Caco-2 (cell line): Measurements from ENCODE around the gene EVPL. TPM values are rescaled to one million over a fixed set of nuclear protein-coding genes. Genes with fewer than 3 reads are reported as not detected.

Experiments
- BruUV-seq: library from RNA; stranded (reverse); fragments of 400-500 nt; replicated peaks from 2 replicates; lab custom pipeline; 2021; lab: Mats Ljungman, UMichigan
- CTCF ChIA-PET: fragments of 300-600 bp; sonication (Branson Sonifier 250); formaldehyde crosslinking; loops from one replicate; lab custom pipeline; 2022; ENCODE audit warnings: antibody characterized with exemption; lab: Charles Lee
- POLR2A ChIA-PET: fragments of 300-600 bp; sonication (Branson Sonifier 250); formaldehyde crosslinking; loops from one replicate; lab custom pipeline; 2022; ENCODE audit warnings: antibody characterized with exemption; lab: Charles Lee
- DNase-seq, 2 experiments: peaks; one replicate each; pipeline versions ENCODE4 v3.0.0 to v3.0.0-alpha.2; 2020 to 2022
- H3K27me3 ChIP-seq: replicated peaks from 2 replicates; pipeline ENCODE4 v1.6.0; 2011; ENCODE audit warnings: low read length; ENCODE audit not compliant: control insufficient read depth, insufficient read depth
- H3K36me3 ChIP-seq: 2 replicates; pipeline ENCODE4 v1.5.1; 2011; ENCODE audit warnings: low read length; ENCODE audit not compliant: control insufficient read depth, insufficient read depth
- H3K4me1 ChIP-seq: fragments of 250-450 bp; sonication (Bioruptor Pico); 2 replicates; pipeline ENCODE4 v1.5.1; 2020; ENCODE audit warnings: mild to moderate bottlenecking
- H3K4me3 ChIP-seq: 2 replicates; pipeline ENCODE4 v1.5.1; 2011; ENCODE audit warnings: low read depth, mild to moderate bottlenecking, control low read depth, low read length
- H3K9me3 ChIP-seq: fragments of 250-450 bp; sonication (Bioruptor Pico); 2 replicates; pipeline ENCODE4 v1.5.1; 2020; ENCODE audit warnings: mild to moderate bottlenecking, moderate library complexity
- H3K27ac Mint-ChIP-seq: one replicate; pipeline ENCODE4 v1.8.0; 2022; ENCODE audit warnings: mixed read lengths; ENCODE audit not compliant: unreplicated experiment
- H3K27me3 Mint-ChIP-seq: one replicate; pipeline ENCODE4 v1.8.0; 2022; ENCODE audit warnings: mixed read lengths; ENCODE audit not compliant: insufficient read depth, unreplicated experiment
- H3K36me3 Mint-ChIP-seq: one replicate; pipeline ENCODE4 v1.8.0; 2022; ENCODE audit warnings: mild to moderate bottlenecking, mixed read lengths; ENCODE audit not compliant: insufficient read depth, unreplicated experiment
- H3K4me1 Mint-ChIP-seq: one replicate; pipeline ENCODE4 v1.8.0; 2022; ENCODE audit warnings: low read depth, mixed read lengths; ENCODE audit not compliant: unreplicated experiment
- H3K4me3 Mint-ChIP-seq: one replicate; pipeline ENCODE4 v1.8.0; 2022; ENCODE audit warnings: mild to moderate bottlenecking, moderate library complexity, mixed read lengths; ENCODE audit not compliant: unreplicated experiment
- H3K9me3 Mint-ChIP-seq: one replicate; pipeline ENCODE4 v1.8.0; 2022; ENCODE audit warnings: mixed read lengths; ENCODE audit not compliant: unreplicated experiment
- CTCF ChIP-seq, 2 experiments: fragments of 200-600 bp in 1 of 2; IDR thresholded peaks; 1 replicate in 1 of 2; 2 replicates in 1 of 2; pipeline versions ENCODE4 v1.5.1 to v1.8.0; 2011 to 2022; ENCODE audit warnings: antibody characterized with exemption in 1 of 2, control low read depth in 1 of 2, inconsistent platforms in 1 of 2, low read depth in 1 of 2, low read length in 1 of 2, mild to moderate bottlenecking in 1 of 2, moderate library complexity in 1 of 2; ENCODE audit not compliant: insufficient read depth in 1 of 2, severe bottlenecking in 1 of 2, unreplicated experiment in 1 of 2
- intact Hi-C: fragments of 100-400 bp; cut with micrococcal nuclease; formaldehyde crosslinking; loops from one replicate; pipeline ENCODE4 v1.10.0; 2022; ENCODE audit not compliant: unreplicated experiment
- total RNA-seq: library from RNA; stranded (reverse); gene quantifications from 2 replicates; pipeline ENCODE4 v1.2.3, GENCODE V29; 2022

EVPL gene
- total RNA-seq, 1 experiment from 2014 or later = 0.16 TPM

GRCh38 chr17:76022973-76023899 is 3.9 kb downstream of the EVPL start:
- no peak overlapping the region for H3K27ac Mint-ChIP-seq

GRCh38 chr17:76022285-76022684 is 4.8 kb downstream of the EVPL start:
- DNase-seq = no peak
- Mint-ChIP-seq H3K27me3 (no peaks in the 10 kb centered on the region), H3K4me3 (no peak overlapping the region), H3K36me3 (peaks cover 5% of the 10 kb centered on the region), H3K27ac (no peak overlapping the region), H3K9me3 (no peaks in the 10 kb centered on the region), H3K4me1 (peaks cover 9% of the 10 kb centered on the region)
- intact Hi-C loops = no loop called here
- Histone ChIP-seq H3K27me3 (no peaks in the 10 kb centered on the region), H3K4me3 (no peak overlapping the region), H3K36me3 (no peaks in the 10 kb centered on the region), H3K9me3 (no peaks in the 10 kb centered on the region), H3K4me1 (no peaks in the 10 kb centered on the region)
- ChIA-PET POLR2A (no interaction called here), CTCF (interaction anchor here (0.6 kb wide), 1 partner anchor 144 kb away, joined by 4 read pairs; no protein-coding TSS in a partner anchor)
- BruUV-seq = no TSS peak
- no peak for TF ChIP-seq CTCF (IDR thresholded peaks at IDR 0.05; ENCODE audit: insufficient read depth in 1 of 2, low read depth in 1 of 2, low read length in 1 of 2, severe bottlenecking in 1 of 2, unreplicated experiment in 1 of 2)

More at GRCh38 chr17:76022973-76023899, 3.9 kb downstream of the EVPL start:
- Histone ChIP-seq H3K36me3 (no peaks in the 10 kb centered on the region), H3K4me1 (no peaks in the 10 kb centered on the region), H3K27me3 (no peaks in the 10 kb centered on the region), H3K4me3 (no peak overlapping the region), H3K9me3 (no peaks in the 10 kb centered on the region)
- Mint-ChIP-seq H3K9me3 (no peaks in the 10 kb centered on the region), H3K27me3 (no peaks in the 10 kb centered on the region), H3K36me3 (peaks cover 5% of the 10 kb centered on the region), H3K4me1 (peaks cover 9% of the 10 kb centered on the region), H3K4me3 (no peak overlapping the region)
- DNase-seq = peak in 1 of 2 experiments; percentile 33
- ChIA-PET POLR2A (no interaction called here), CTCF (interaction anchor here (1.2 kb wide), 1 partner anchor 9 kb away, joined by 9 read pairs; no protein-coding TSS in a partner anchor)
- BruUV-seq = no TSS peak
- no peak for TF ChIP-seq CTCF (IDR thresholded peaks at IDR 0.05; ENCODE audit: insufficient read depth in 1 of 2, low read depth in 1 of 2, low read length in 1 of 2, severe bottlenecking in 1 of 2, unreplicated experiment in 1 of 2)
- intact Hi-C loops = no loop called here

GRCh38 chr17:76019833-76020467 is 7.2 kb downstream of the EVPL start:
- H3K9me3 ChIP-seq = no peaks in the 10 kb centered on the region
- Mint-ChIP-seq H3K9me3 (no peaks in the 10 kb centered on the region), H3K4me1 (peaks cover 9% of the 10 kb centered on the region), H3K27me3 (no peaks in the 10 kb centered on the region), H3K4me3 (no peak overlapping the region), H3K36me3 (peaks cover 5% of the 10 kb centered on the region), H3K27ac (peak overlapping the region; percentile 51)
- POLR2A ChIA-PET = no interaction called here
- H3K36me3 ChIP-seq = no peaks in the 10 kb centered on the region
- intact Hi-C loops = no loop called here
- H3K4me3 ChIP-seq = no peak overlapping the region
- no peak for DNase-seq
- CTCF ChIA-PET = interaction anchor here (0.7 to 1.2 kb wide), 2 partner anchors 17 to 162 kb away, joined by 4 read pairs; no protein-coding TSS in a partner anchor
- no TSS peak for BruUV-seq
- no peaks in the 10 kb centered on the region for H3K4me1 ChIP-seq
- no peak for TF ChIP-seq CTCF (IDR thresholded peaks at IDR 0.05; ENCODE audit: insufficient read depth in 1 of 2, low read depth in 1 of 2, low read length in 1 of 2, severe bottlenecking in 1 of 2, unreplicated experiment in 1 of 2)
- H3K27me3 ChIP-seq = no peaks in the 10 kb centered on the region
